Inferior parietal cortex (tissue), 1 donor: ENCODE data around the gene CCDC150.
"Not testable (repeated sequence)": the region's sequence is repeated elsewhere in the genome, so short reads cannot be mapped to it uniquely, and the experiment has no call there.

ENCODE experiments used
- DNase-seq: peaks from one replicate; pipeline ENCODE4 v3.0.0-alpha.2; 2016; ENCODE audit errors: extremely low spot score

Gene CCDC150

GRCh38 chr2:196639180-196640030, at the start of gene CCDC150:
CCDC150 (plus strand) TSS chr2:196639715; CDS start chr2:196639767, 52 bp downstream.
- peak; percentile 96 for DNase-seq

- DNase-seq = no peak
Observed at GRCh38 chr2:196590286-196590685, 49.2 kb upstream of the CCDC150 start.

GRCh38 chr2:196591004-196591403, 48.5 kb upstream of the CCDC150 start:
- DNase-seq = no peak

GRCh38 chr2:196591621-196592022, 47.9 kb upstream of the CCDC150 start:
- peak; percentile 64 for DNase-seq

GRCh38 chr2:196592331-196592910, 47.1 kb upstream of the CCDC150 start:
- DNase-seq = peak; percentile 73

GRCh38 chr2:196592911-196593881, 46.3 kb upstream of the CCDC150 start, which contains the start of gene HECW2:
HECW2 (minus strand) TSS chr2:196593554.
- DNase-seq = no peak

GRCh38 chr2:196594158-196594557, 45.4 kb upstream of the CCDC150 start:
- DNase-seq = peak; percentile 80

GRCh38 chr2:196597531-196597930, 42.0 kb upstream of the CCDC150 start:
- no peak for DNase-seq

- no peak for DNase-seq
Observed at GRCh38 chr2:196598412-196598811, 41.1 kb upstream of the CCDC150 start.

GRCh38 chr2:196598846-196599245, 40.7 kb upstream of the CCDC150 start:
- no peak for DNase-seq

- DNase-seq = no peak
Observed at GRCh38 chr2:196601430-196602306, 37.8 kb upstream of the CCDC150 start.

GRCh38 chr2:196604196-196604595, 35.3 kb upstream of the CCDC150 start:
- no peak for DNase-seq

- DNase-seq = no peak
Observed at GRCh38 chr2:196606516-196606915, 33.0 kb upstream of the CCDC150 start.

GRCh38 chr2:196607073-196607472, 32.4 kb upstream of the CCDC150 start:
- DNase-seq = no peak

- DNase-seq = not testable (repeated sequence)
Observed at GRCh38 chr2:196607896-196608295, 31.6 kb upstream of the CCDC150 start.

- DNase-seq = no peak
Observed at GRCh38 chr2:196609806-196610205, 29.7 kb upstream of the CCDC150 start.

GRCh38 chr2:196610796-196611195, 28.7 kb upstream of the CCDC150 start:
- no peak for DNase-seq

- DNase-seq = no peak
Observed at GRCh38 chr2:196613302-196613701, 26.2 kb upstream of the CCDC150 start.

GRCh38 chr2:196617430-196617829, 22.1 kb upstream of the CCDC150 start:
- DNase-seq = no peak

GRCh38 chr2:196618661-196619060, 20.9 kb upstream of the CCDC150 start:
- DNase-seq = no peak

- DNase-seq = no peak
Observed at GRCh38 chr2:196630531-196630930, 9.0 kb upstream of the CCDC150 start.
